OCI-M1 (cell line): Measurements from ENCODE around the gene CYTH3.
A peak's percentile ranks its signal among the peaks of the same experiment; 100 is the strongest.
"Not testable (repeated sequence)": the region's sequence is repeated elsewhere in the genome, so short reads cannot be mapped to it uniquely, and the experiment has no call there.

Source experiments
- DNase-seq: peaks from one replicate; lab custom pipeline; 2025; lab: John Stamatoyannopoulos, UW

CYTH3 gene

GRCh38 chr7:6229284-6229683 lies 43.1 kb downstream of the CYTH3 start:
- DNase-seq, result peak; percentile 87

DNA sequence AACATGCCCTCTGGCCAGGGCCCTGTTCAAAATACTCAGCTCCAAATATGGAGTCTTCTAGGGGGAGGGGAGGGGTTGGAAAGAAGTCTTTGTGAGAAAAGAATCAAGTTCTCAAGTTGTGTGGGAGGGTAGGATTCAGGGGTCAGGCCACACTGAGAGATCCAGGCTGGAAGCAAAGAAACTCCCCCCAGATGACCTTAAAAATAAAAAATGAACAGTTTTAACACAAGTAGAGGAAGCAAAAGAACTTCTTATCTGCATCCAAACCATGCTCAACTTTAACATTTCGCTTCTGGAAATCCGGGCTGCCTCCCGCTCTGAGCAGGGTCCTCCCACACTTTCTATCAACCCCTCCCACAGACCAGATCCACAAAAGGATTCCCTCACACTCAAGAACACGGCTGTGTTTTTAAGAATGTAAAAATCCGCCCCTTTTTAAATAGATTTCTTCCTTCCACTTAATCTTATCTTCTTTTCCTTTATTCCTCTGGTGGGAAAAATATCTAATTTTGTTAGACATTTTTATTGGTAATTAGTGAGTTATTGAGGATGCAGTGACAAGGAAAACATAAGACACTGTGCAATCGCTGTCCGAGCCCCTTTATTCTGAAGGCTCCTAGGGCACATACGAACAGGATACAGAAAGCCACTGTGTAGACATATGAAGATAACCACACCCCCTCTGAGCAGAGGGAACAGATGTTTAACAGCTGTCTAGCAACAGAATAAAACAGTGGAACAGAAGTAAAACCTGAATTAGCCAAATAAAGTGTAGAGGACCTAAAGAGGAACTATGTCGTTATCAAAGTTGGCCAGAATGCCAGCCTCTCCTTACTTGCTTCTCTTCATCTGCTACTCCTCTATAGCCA lies 43.8 kb downstream of the CYTH3 start:
- DNase-seq, result peak; percentile 94

DNA sequence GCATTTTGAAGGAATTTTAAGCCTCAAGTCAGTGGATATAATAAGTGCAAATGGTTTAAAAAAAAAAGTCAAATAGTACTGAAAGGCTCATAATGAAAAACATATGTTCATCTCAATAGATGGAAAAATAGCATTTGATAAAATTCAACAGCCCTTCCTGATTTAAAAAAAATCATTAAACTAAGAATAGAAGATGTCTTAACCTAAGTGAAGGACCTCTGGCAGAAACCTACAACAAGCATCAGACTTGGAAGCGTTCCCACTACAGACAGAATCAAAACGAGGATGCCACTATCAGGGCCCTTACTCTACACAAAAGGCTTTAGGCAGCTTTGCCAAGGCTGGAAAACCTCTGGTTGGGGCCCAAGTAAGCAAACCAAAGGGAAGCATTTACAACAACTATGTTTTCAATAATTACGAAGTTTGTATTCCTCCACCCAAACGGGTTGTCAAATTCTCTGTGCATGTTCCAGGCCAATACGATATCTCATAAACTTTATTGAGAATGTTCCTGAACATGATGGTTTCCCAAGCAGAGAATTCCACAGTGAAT lies 45.1 kb downstream of the CYTH3 start:
- no peak for DNase-seq

- DNase-seq, result peak; percentile 29
Observed at GRCh38 chr7:6226194-6226799, 46.1 kb downstream of the CYTH3 start.

GRCh38 chr7:6223411-6223810 lies 49.0 kb downstream of the CYTH3 start:
- DNase-seq, result not testable (repeated sequence)

DNA sequence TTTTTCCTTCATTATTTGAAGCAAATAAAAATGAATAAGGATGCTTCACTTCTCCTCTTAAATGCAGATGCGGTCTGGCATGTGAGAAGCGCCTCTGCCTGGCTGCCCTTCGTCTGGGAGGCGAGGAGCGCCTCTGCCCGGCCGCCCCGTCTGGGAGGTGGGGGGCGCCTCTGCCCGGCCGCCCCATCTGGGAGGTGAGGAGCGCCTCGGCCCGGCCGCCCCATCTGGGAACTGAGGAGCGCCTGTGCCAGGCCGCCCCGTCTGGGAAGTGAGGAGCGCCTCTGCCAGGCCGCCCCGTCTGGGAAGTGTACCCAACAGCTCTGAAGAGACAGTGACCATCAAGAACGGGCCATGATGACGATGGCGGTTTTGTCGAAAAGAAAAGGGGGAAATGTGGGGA lies 49.4 kb downstream of the CYTH3 start:
- DNase-seq, result not testable (repeated sequence)

- DNase-seq, result peak; percentile 79
Observed at GRCh38 chr7:6221340-6222319, 50.8 kb downstream of the CYTH3 start.

DNA sequence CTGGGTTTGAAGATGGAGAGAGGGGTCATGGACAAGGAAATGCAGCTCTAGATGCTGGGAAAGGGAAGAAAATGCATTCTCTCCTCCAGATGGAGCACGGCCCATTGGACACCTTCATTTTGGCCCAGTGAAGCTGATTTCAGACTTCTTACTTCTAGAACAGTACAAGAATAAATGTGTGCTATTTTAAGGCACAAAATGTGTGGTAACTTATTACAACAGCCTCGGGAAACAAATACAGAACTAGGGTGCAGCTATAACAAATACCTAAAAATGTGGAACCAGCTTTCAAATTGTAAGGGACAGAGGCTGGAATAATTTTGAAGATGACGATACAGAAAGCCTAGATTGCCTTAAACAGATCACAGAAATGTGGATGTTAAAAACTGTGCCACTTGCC lies 54.1 kb downstream of the CYTH3 start:
- DNase-seq, result no peak

- DNase-seq, result no peak
Observed at GRCh38 chr7:6212008-6212407, 60.4 kb downstream of the CYTH3 start.

GRCh38 chr7:6210621-6211372 lies 61.6 kb downstream of the CYTH3 start:
- DNase-seq, result no peak

GRCh38 chr7:6209340-6209739 lies 63.1 kb downstream of the CYTH3 start:
- DNase-seq, result no peak

DNA sequence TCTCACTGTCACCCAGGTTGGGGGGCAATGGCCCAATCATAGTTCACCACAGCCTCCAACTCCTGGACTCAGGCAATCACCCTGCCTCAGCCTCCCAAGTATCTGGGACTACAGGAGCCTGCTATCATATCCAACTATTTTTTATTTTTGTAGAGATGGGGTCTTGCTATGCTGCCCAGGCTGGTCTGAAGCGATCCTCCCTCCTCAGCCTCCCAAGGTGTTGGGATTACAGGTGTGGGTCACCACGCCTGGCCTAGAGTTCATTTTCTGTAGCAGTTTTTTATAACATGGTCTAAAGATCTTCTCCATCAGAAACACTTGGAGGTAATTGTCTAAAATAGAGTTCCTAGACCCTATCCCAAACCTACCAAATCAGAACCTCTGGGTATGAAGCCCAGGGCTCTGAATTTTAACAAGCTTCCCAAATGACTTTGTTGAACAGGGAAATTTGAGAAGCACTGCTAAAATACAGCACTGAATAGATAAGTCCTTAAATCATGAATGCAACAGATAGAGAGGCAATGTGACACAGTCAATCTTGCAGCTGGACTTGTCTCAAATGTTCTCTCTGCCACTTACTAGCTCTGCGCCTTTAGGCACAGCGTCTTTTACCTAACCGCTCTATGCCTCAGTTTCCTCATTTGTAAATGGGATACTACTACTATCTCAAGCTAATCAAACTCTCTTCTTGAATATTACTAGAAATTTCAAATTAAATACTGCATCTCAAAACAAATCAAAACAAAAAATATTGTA lies 63.7 kb downstream of the CYTH3 start:
- no peak for DNase-seq

DNA sequence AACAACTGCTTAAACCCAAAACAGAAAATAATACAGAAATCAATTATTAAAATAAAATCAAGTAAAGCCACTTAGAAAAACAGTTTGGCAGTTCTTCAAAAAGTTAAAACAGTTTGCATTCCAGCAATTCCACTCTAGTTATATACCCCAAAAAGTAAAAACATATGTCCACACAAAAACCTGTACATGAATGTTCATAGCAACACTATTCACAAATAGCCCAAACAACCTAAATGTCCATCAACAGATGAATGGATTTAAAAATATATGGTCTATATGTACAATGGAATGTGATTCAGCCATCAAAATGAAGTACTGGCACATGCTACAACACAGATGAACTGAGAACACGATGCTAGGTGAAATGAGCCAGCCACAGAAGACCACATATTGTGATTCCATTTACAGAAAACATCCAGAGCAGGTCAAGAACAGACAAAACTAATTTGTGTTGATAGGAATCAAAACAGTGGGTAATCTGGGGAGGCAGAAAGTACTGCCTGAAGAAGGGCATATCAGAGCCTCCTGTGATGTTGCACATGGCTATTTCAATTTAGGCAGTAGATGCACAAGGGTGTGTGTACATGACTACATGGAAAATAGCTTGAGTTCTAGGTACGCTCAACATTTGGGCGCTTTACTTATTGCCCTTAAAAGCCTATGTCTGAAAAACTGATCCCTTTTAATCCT lies 66.3 kb downstream of the CYTH3 start:
- no peak for DNase-seq

- DNase-seq, result no peak
Observed at GRCh38 chr7:6203381-6203780, 69.0 kb downstream of the CYTH3 start.

- DNase-seq, result no peak
Observed at GRCh38 chr7:6202117-6202516, 70.3 kb downstream of the CYTH3 start.

GRCh38 chr7:6200971-6201370 lies 71.5 kb downstream of the CYTH3 start:
- DNase-seq, result no peak

- DNase-seq, result no peak
Observed at GRCh38 chr7:6198689-6199595, 73.5 kb downstream of the CYTH3 start.

DNA sequence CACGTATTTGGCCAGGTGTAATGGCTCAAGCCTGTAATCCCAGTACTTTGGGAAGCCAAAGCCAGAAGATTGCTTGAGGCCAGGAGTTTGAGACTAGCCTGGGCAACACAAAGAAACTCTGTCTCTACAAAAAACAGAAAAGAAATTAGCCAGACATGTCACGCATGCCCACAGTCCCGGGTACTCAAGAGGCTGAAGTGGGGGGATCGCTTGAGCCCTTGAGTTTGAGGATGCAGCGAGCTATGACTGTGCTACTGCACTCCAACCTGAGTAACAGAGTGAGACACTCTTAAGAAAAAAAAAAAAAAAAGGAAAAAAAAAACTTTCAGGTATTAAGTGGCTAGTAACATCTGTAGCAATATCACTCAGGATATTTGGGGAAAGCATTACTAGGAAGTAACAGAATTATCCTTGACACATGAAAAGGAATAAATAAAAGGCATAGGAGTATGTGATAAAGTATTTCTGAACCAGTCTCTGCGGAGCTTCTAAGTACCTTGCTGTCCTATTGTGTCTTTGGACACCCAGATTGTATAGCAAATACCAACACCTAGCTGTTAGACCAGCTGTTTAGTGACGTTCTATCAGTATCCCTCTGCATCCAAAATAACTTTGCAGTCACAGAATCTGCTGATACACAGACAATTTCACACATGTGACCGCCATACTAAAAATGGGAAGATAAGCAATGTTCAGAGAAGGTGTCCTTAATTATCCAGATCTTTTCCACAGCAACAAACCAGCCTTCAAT lies 74.4 kb downstream of the CYTH3 start:
- no peak for DNase-seq
